Left lung (tissue), 10 donors: ENCODE measurements around the gene CSF3. TPM values are rescaled to one million over a fixed set of nuclear protein-coding genes. Genes with fewer than 3 reads are reported as not detected.

Source experiments
- ATAC-seq: fragments of 200-7000 bp; cut with Tn5 transposase; one replicate; pipeline ENCODE4 v1.9.1; 2020; ENCODE audit warnings: moderate library complexity
- DNase-seq, 4 donors: peaks; one replicate each; pipeline ENCODE4 v3.0.0-alpha.2; 2013 to 2020
- H3K27ac ChIP-seq, 2 donors: fragments of 200-600 bp; sonication (generic) in 1 of 2; one replicate each; pipeline versions ENCODE4 v1.5.0 to v1.8.0; 2020 to 2021
- H3K27me3 ChIP-seq, 2 donors: fragments of 200-600 bp; sonication (generic) in 1 of 2; one replicate each; pipeline versions ENCODE4 v1.5.0 to v1.8.0; 2020 to 2021
- H3K36me3 ChIP-seq, 2 donors: fragments of 200-600 bp; sonication (generic) in 1 of 2; one replicate each; pipeline versions ENCODE4 v1.5.0 to v1.8.0; 2020 to 2021
- H3K4me1 ChIP-seq, 2 donors: fragments of 200-600 bp; one replicate each; pipeline ENCODE4 v1.8.0; 2021
- H3K4me3 ChIP-seq, 2 donors: fragments of 200-600 bp; sonication (generic) in 1 of 2; one replicate each; pipeline versions ENCODE4 v1.5.0 to v1.8.0; 2020 to 2021; ENCODE audit warnings: mild to moderate bottlenecking in 1 of 2
- H3K9me3 ChIP-seq, 2 donors: fragments of 200-600 bp; sonication (generic) in 1 of 2; one replicate each; pipeline versions ENCODE4 v1.5.0 to v1.8.0; 2020 to 2021
- CTCF ChIP-seq, 2 donors: fragments of 200-600 bp; sonication (generic) in 1 of 2; IDR thresholded peaks; one replicate each; pipeline versions ENCODE4 v1.5.0 to v1.8.0; 2021; ENCODE audit warnings: antibody characterized with exemption in 2 of 2
- intact Hi-C, 2 donors: fragments of 100-400 bp; cut with DNase I; formaldehyde crosslinking; loops; one replicate each; pipeline versions ENCODE4 v1.11.2 to v1.14.2; 2022
- polyA plus RNA-seq, 6 donors: library from polyadenylated mRNA; unstranded; fragments of 120-200 nt; gene quantifications; one replicate each; pipeline ENCODE4 v1.2.1, GENCODE V29; 2013; ENCODE audit not compliant: insufficient read length in 6 of 6
- total RNA-seq, 2 donors: library from RNA; stranded (reverse); fragmentation: NEBNext Ultra II Directional; extraction: Animal tissue kit (Norgen Biotek cat#: 25700); gene quantifications; one replicate each; pipeline ENCODE4 v1.2.1, GENCODE V29; 2021
- donor health status: DM: no; HTN: yes; CAD: no.
- donor health status: DM: no; HTN: no; CAD: no.

The CSF3 gene
- total and polyA plus RNA-seq, 8 donors, result 0.61 to 1.7 TPM; not detected in 6

DNA sequence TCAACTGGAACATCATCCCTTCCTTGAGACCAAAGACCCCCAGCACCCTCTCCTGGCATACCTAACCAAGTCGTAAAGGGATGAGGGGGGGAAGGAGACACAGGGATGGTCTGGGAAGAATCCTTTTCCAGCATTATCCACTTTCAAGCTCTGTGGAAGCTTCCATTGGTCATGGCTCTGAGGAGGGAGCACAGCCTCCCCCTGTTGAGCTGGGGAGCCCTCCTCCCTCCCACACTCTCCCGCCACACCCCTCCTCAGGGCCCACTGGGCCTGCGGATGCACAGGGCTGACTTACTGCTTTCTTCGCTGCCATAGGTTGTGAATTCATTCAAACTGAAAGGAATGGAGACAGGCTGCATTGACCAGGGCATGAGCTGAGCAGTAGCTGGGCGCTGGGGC is 12.4 kb downstream of the CSF3 start:
- DNase-seq (no peak), ATAC-seq (no peak)
- peaks cover 12 to 44% of the 10 kb centered on the region in 2 donors for H3K4me1 ChIP-seq
- no peaks in the 10 kb centered on the region for H3K9me3 ChIP-seq
- H3K27me3 ChIP-seq, result no peaks in the 10 kb centered on the region
- intact Hi-C loops, result loop anchor here in 1 of 2 donors (10.0 kb wide), 1 partner anchor 147 kb away; the partner anchor contains the start of gene RAPGEFL1
- H3K36me3 ChIP-seq, result peaks cover 0 to 81% of the 10 kb centered on the region in 2 donors
- no peak for TF ChIP-seq CTCF (IDR thresholded peaks at IDR 0.05)
- H3K27ac ChIP-seq, result no peak overlapping the region
- H3K4me3 ChIP-seq, result no peak overlapping the region

- Histone ChIP-seq H3K4me1 (peaks cover 4 to 35% of the 10 kb centered on the region in 2 donors), H3K36me3 (peaks cover 0 to 84% of the 10 kb centered on the region in 2 donors), H3K27ac (no peak overlapping the region), H3K4me3 (no peak overlapping the region), H3K9me3 (no peaks in the 10 kb centered on the region), H3K27me3 (no peaks in the 10 kb centered on the region)
- ATAC-seq (no peak), DNase-seq (no peak)
- intact Hi-C loops, result loop anchor here in 1 of 2 donors (10.0 kb wide), 1 partner anchor 146 kb away; the partner anchor contains the start of gene RAPGEFL1
- TF ChIP-seq CTCF (IDR thresholded peaks at IDR 0.05), result no peak
Observed at GRCh38 chr17:40028595-40028994, 13.4 kb downstream of the CSF3 start.

DNA sequence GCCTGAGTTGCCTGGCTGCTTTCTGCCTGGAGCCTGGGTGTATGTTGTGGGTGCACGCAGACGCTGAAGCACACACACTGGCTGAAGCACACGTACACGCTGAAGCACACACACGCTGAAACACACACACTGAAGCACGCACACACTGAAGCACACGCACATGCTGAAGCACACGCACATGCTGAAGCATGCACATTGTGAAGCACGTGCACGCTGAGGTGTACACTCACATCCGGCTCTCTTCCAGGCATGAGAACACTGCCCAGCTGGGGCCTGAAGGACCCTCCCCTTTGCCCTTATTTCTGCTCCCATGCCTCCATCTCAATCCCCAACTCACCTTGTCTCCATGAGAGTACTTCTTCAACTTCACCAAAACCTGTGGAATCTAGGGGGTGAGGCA is 16.5 kb downstream of the CSF3 start:
- ATAC-seq, result no peak
- Histone ChIP-seq H3K4me3 (no peak overlapping the region), H3K27ac (no peak overlapping the region), H3K9me3 (no peaks in the 10 kb centered on the region), H3K27me3 (no peaks in the 10 kb centered on the region), H3K4me1 (peaks cover 0 to 4% of the 10 kb centered on the region in 2 donors), H3K36me3 (peaks cover 0 to 92% of the 10 kb centered on the region in 2 donors)
- no peak for DNase-seq
- intact Hi-C loops, result no loop called here
- no peak for TF ChIP-seq CTCF (IDR thresholded peaks at IDR 0.05)

GRCh38 chr17:40032322-40033320 is 17.4 kb downstream of the CSF3 start:
- H3K4me3 ChIP-seq, result no peak overlapping the region
- DNase-seq (no peak), ATAC-seq (no peak)
- no peaks in the 10 kb centered on the region for H3K27me3 ChIP-seq
- intact Hi-C loops, result no loop called here
- no peaks in the 10 kb centered on the region for H3K4me1 ChIP-seq
- no peaks in the 10 kb centered on the region for H3K9me3 ChIP-seq
- H3K36me3 ChIP-seq, result peaks cover 0 to 89% of the 10 kb centered on the region in 2 donors
- TF ChIP-seq CTCF (IDR thresholded peaks at IDR 0.05), result no peak
- H3K27ac ChIP-seq, result no peak overlapping the region

DNA sequence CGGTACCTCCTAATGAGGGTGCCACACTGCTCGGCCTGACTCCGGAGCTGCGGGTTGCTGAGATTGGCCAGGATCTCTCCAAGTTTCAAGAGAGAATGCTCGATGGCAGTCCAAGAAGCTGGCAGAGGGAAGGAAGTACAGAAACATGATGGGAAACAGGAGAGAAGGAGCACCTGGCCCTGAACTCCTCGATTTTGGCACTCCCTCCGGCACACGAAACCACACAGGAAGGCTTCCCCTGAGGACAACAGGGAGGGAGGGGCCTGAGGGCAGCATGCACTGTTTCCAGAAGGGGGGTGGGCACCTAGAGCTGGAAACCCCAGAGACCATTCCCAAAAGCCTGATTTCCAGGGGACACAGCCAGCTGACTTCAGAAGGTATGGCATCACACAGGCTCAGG is 18.1 kb downstream of the CSF3 start:
- no peak overlapping the region for H3K27ac ChIP-seq
- ATAC-seq (no peak), DNase-seq (no peak)
- intact Hi-C loops, result no loop called here
- no peaks in the 10 kb centered on the region for H3K27me3 ChIP-seq
- no peaks in the 10 kb centered on the region for H3K9me3 ChIP-seq
- H3K36me3 ChIP-seq, result peaks cover 0 to 81% of the 10 kb centered on the region in 2 donors
- TF ChIP-seq CTCF (IDR thresholded peaks at IDR 0.05), result no peak
- peaks cover 0 to under 1% of the 10 kb centered on the region in 2 donors for H3K4me1 ChIP-seq
- H3K4me3 ChIP-seq, result no peak overlapping the region
